Ectodermal cell (in vitro differentiated cells): Measurements from ENCODE around the gene FAM72B. TPM values are rescaled to one million over a fixed set of nuclear protein-coding genes. Genes with fewer than 3 reads are reported as not detected.
"Not testable (repeated sequence)": the region's sequence is repeated elsewhere in the genome, so short reads cannot be mapped to it uniquely, and the experiment has no call there.

Experiments
- H3K27ac ChIP-seq: 2 replicates; pipeline ENCODE4 v1.7.0; 2013; ENCODE audit warnings: mild to moderate bottlenecking, low read depth, low read length; ENCODE audit not compliant: insufficient read depth, poor library complexity, severe bottlenecking
- H3K27me3 ChIP-seq: 2 replicates; pipeline ENCODE4 v1.7.0; 2013; ENCODE audit warnings: mild to moderate bottlenecking, low read length; ENCODE audit not compliant: insufficient read depth, control insufficient read depth, poor library complexity, severe bottlenecking
- H3K36me3 ChIP-seq: one replicate; pipeline ENCODE4 v1.7.0; 2013; ENCODE audit warnings: low read length; ENCODE audit not compliant: control insufficient read depth, insufficient read depth
- H3K4me1 ChIP-seq: one replicate; pipeline ENCODE4 v1.7.0; 2013; ENCODE audit warnings: low read length; ENCODE audit not compliant: control insufficient read depth, insufficient read depth
- H3K4me3 ChIP-seq: 2 replicates; pipeline ENCODE4 v1.7.0; 2013; ENCODE audit warnings: low read depth, low read length, control low read depth; ENCODE audit not compliant: insufficient read depth
- H3K9me3 ChIP-seq: 2 replicates; pipeline ENCODE4 v1.7.0; 2013; ENCODE audit warnings: mild to moderate bottlenecking, low read length, moderate library complexity; ENCODE audit not compliant: control insufficient read depth
- WGBS, 2 experiments: methylation state at CpG; one replicate each; pipeline ENCODE4 v1.1.7; 2013; ENCODE audit warnings: missing lambda C conversion rate in 2 of 2; 5-methylcytosine and 5-hydroxymethylcytosine counted together
- polyA plus RNA-seq, 4 experiments: library from polyadenylated mRNA; stranded (reverse); fragments of 50-300 nt; gene quantifications; one replicate each; pipeline ENCODE4 v1.2.3, GENCODE V29; 2013

Gene FAM72B
- 15.8 TPM for polyA plus RNA-seq (2013, experiment 1 of 4)
- polyA plus RNA-seq (2013, experiment 2 of 4), result 11.6 TPM
- 13.3 TPM for polyA plus RNA-seq (2013, experiment 3 of 4)
- 14.4 TPM for polyA plus RNA-seq (2013, experiment 4 of 4)

DNA sequence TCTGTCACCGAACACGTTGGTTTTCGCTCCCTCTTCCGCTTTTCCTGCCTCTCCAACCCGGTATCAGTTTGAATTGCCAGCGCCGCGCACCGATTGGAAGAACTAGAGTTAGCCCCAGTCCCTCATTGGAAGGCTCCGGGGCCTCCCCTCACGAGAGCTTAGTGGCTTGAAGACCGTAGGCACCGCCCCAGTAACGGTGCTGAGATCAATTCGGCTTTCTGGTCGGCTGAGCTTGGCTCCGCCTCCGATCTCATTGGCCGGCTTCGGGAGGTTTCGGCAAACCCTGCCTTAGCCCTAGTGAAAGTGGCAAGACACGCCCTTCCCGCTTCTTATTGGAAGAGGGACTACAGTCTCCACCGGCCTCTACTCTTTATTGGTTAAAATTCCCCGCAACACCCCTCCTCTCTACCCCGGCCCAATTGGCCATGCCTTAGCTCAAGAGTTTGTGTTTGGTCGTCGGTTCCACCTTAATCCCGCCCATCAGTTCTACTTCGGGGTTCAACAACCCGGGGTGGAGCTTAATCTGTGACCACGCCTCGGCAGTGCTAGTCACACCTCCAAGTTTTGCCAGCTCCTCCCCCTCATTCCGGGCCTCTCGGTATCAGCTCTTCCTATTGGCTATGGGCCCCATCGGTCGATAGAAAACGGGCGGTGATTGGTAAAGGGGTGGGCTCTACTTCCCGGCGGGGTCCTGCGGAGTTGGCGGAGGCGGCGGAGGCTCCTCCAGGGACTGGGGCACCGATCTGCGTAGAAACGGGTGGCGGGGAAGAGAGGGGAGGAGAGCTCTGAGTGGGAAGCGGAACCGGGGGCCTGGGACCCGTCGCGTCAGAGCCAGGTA is at the start of gene FAM72B, which contains the start of gene SRGAP2C:
Gene FAM72B (minus strand): TSS at position 51 of the 838 bp plus-strand sequence. CDS start 851 bp downstream, outside the sequence.
Gene SRGAP2C (plus strand): TSS at position 686 of the 838 bp plus-strand sequence. CDS start 2,472 bp downstream, outside the sequence.
- H3K4me3 ChIP-seq, result peak within 1 kb of the TSS; percentile 27
- WGBS, 2 experiments, result 0% methylated on average over 24 to 31 of the region's 54 CpGs
- not testable (repeated sequence) for H3K9me3 ChIP-seq, H3K27me3 ChIP-seq, H3K4me1 ChIP-seq, H3K36me3 ChIP-seq, H3K27ac ChIP-seq

DNA sequence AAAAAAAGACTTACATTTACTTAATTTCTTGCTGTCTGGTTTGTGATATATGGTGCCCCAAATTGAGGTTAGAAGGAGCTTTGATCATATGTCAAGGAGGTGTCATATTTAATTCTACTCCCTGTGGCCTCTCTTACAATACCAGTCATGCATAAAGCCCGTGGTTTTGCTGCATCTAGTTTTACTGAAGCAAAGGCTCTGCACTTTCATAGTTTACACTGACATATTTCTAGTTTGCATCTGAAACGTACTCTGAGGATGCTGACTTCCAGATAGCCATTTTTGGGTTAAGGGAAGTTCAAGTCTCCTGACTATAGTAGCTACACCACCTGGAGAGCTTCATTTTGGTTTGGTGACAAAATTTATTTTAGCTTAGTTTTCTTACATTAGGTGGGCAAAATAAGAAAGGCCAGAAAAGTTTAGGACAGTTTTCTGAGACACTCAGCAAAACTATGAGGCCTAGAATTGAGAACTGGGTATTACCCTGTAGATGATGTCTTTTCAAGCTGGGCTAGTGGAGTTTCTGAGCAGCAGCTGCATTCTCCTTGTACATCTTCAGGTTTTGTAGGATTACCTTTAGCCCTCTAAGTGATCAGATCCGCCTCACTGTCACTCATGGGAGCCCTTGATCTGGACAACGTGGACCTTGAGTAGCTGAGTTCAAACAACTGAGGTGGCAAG is 48.4 kb upstream of the FAM72B start:
- not testable (repeated sequence) for H3K36me3 ChIP-seq, H3K27me3 ChIP-seq, H3K27ac ChIP-seq, H3K4me1 ChIP-seq, H3K9me3 ChIP-seq, H3K4me3 ChIP-seq
- WGBS, 2 experiments, result 94 to 100% methylated on average over 1 of the region's 4 CpGs

- WGBS, 2 experiments, result 83% methylated on average over 1 of the region's 4 CpGs; no CpG with 5 or more reads in 1 of the 2 experiments
- H3K27me3 ChIP-seq, H3K4me3 ChIP-seq, H3K9me3 ChIP-seq, H3K36me3 ChIP-seq, H3K27ac ChIP-seq, H3K4me1 ChIP-seq: not testable (repeated sequence)
Observed at GRCh38 chr1:121230636-121231035, 46.5 kb upstream of the FAM72B start.

DNA sequence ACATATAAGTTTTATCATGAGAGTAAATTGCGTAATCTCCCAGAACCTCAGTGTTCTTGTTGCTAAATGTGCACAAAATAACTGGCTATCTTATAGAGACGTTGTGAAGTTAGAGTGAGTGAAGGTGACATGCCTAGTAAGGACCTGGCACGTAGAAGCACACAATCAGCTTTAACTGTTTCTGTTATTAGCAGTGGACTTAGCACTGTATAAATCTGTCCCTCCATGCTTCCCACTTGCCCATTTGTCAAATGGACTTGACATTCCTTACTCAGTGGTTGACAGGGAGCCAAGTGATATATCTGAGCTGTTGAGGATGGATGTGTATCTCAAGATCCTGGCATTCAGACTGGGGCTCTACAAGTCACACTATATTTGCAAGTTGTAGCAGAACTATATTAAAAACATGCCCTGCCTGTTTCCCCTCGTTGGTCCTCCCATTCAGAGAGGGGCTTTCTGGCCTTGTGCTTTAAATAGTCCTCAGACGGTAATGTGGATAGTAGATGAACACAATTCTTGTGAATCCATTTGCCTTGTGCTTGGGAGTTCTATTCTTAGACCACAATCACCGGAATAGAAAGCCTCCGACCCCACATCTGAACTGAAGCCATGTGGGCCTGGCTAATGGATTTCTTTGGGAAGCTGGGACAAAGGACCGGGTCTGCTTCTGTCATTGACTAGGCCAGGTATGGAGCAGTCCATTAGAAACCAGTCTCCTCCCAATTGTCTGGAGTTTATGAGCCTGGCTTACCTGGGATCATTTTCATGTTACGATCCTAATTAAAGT is 43.6 kb upstream of the FAM72B start:
- H3K9me3 ChIP-seq, H3K4me1 ChIP-seq, H3K36me3 ChIP-seq, H3K4me3 ChIP-seq, H3K27me3 ChIP-seq, H3K27ac ChIP-seq: not testable (repeated sequence)
- WGBS, 2 experiments, result 80% methylated on average over 1 of the region's 9 CpGs; no CpG with 5 or more reads in 1 of the 2 experiments

- WGBS, 2 experiments, result 100% methylated on average over 1 of the region's 2 CpGs; no CpG with 5 or more reads in 1 of the 2 experiments
- H3K4me1 ChIP-seq, result not testable (repeated sequence)
Observed at GRCh38 chr1:121226925-121227324, 42.8 kb upstream of the FAM72B start.

DNA sequence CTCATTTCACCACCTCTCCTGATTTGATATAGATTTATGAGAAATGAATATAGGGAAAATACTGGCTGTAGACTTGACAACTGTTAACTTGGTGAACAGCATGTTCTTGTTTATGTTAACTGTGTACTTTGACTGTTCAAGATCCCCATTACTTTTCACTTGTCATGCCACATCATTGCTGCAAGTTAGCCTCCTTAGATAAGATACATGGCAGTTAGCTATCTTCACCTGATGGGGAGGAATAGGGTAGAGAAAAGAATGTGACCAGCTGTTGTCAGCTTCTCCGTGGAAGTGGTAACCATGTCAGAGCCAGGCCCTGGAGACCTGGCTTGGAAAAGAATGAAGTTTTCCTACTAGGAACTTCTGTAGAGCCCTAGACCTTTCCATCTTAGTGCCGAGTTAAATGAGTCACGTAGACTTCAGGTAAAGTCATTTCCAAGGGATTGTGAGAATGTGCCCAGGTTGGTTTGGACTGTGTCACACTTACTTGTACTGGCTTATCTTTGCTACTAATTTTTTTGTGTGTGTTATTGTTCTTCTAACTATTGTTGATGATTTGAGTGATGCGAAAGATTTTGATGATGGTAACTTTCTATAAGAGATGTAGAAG is 42.3 kb upstream of the FAM72B start:
- H3K27me3 ChIP-seq, H3K9me3 ChIP-seq, H3K36me3 ChIP-seq, H3K27ac ChIP-seq, H3K4me3 ChIP-seq, H3K4me1 ChIP-seq: not testable (repeated sequence)
- WGBS, 2 experiments, result 100% methylated on average over 2 of the region's 4 CpGs

More at GRCh38 chr1:121226925-121227324, 42.8 kb upstream of the FAM72B start:
- H3K4me3 ChIP-seq, H3K27ac ChIP-seq, H3K27me3 ChIP-seq, H3K36me3 ChIP-seq, H3K9me3 ChIP-seq: not testable (repeated sequence)

DNA sequence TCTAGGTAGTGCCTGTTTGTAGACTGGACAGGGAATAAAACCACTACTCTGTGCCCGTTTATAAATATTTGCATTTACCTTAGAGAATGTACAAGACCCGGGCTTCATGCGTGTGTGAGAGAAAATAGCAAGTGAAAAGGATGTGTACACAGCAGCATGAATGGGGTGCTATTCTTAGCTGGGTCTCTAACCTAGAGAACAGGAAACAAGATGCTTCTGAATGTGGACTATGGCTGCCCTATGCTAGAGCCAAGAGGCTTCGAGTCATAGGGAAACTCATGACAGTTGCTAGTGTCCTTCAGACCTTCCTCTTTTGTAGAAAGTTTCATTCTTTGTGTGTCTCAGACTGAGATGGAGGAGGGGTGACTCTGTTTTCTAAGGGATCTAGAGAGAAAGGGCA is 40.6 kb upstream of the FAM72B start:
- not testable (repeated sequence) for H3K27ac ChIP-seq, H3K4me3 ChIP-seq, H3K27me3 ChIP-seq, H3K4me1 ChIP-seq, H3K36me3 ChIP-seq, H3K9me3 ChIP-seq
- WGBS, 2 experiments, result 100% methylated on average over 1 of the region's 4 CpGs; no CpG with 5 or more reads in 1 of the 2 experiments

GRCh38 chr1:121221770-121222169 is 37.6 kb upstream of the FAM72B start:
- H3K9me3 ChIP-seq, H3K36me3 ChIP-seq, H3K4me1 ChIP-seq, H3K4me3 ChIP-seq, H3K27me3 ChIP-seq, H3K27ac ChIP-seq: not testable (repeated sequence)
- 88 to 100% methylated on average over 1 of the region's 1 CpG for WGBS, 2 experiments

DNA sequence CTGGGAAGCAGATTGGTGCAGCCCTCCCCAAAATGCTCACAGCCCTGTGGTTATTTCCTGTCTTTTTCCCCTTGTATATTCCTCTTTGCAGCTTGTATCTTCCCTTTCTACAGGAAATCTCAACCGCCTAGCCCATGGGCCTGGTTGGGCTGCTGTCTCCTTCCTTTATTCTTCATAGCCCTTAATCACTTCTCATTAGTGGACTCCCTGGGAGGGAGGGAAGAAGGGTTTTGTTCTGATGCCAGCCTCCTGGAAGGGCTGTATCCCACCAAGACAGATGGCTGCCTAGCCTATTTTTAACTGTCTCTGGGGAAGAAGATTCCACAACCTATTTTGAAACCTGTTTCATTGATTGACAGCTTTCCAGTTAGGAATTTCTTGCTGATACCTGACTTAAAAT is 32.5 kb upstream of the FAM72B start:
- not testable (repeated sequence) for H3K27me3 ChIP-seq, H3K4me1 ChIP-seq

More for the DNA sequence above, 32.5 kb upstream of the FAM72B start:
- not testable (repeated sequence) for H3K36me3 ChIP-seq, H3K9me3 ChIP-seq, H3K27ac ChIP-seq, H3K4me3 ChIP-seq
- WGBS, 2 experiments, result no CpG with 5 or more reads among the region's 1 CpG
